Endothelial cell of umbilical vein (primary cell): Measurements from ENCODE around the gene PRKAR2B. TPM values are rescaled to one million over a fixed set of nuclear protein-coding genes. Genes with fewer than 3 reads are reported as not detected.

Experiments used
- BruUV-seq: library from RNA; stranded (reverse); fragments of 400-500 nt; replicated peaks from 2 replicates; lab custom pipeline; 2021; lab: Mats Ljungman, UMichigan
- CTCF ChIA-PET: fragments of 300-600, 350-600 bp; sonication (Branson Sonifier 250); formaldehyde crosslinking; loops from one replicate; lab custom pipeline; 2021; ENCODE audit warnings: antibody characterized with exemption, inconsistent platforms; lab: Charles Lee
- POLR2A ChIA-PET: fragments of 300-600, 350-600 bp; sonication (Branson Sonifier 250); formaldehyde crosslinking; loops from one replicate; lab custom pipeline; 2021; ENCODE audit warnings: antibody characterized with exemption, inconsistent platforms; lab: Charles Lee
- DNase-seq: peaks from one replicate; pipeline ENCODE4 v3.0.0-alpha.2; 2011; ENCODE audit warnings: low read depth, low spot score
- FAIRE-seq: peaks from 2 replicates; lab custom pipeline; 2011; peaks lifted over from hg19 to GRCh38; lab: Jason Lieb, UNC
- H2AFZ ChIP-seq: 2 replicates; pipeline ENCODE4 v1.6.0; 2012; ENCODE audit warnings: low read depth, low read length, control low read depth, inconsistent platforms
- H3K27ac ChIP-seq: 2 replicates; pipeline ENCODE4 v1.5.1; 2011; ENCODE audit warnings: low read depth, mild to moderate bottlenecking, control low read depth, low read length, moderate library complexity; ENCODE audit not compliant: insufficient read depth
- H3K27me3 ChIP-seq, 2 experiments: 2 replicates each; pipeline versions ENCODE4 v1.6.0 to v1.6.1; 2011; ENCODE audit warnings: low read length in 2 of 2, mixed read lengths in 1 of 2; ENCODE audit not compliant: control insufficient read depth in 2 of 2, insufficient read depth in 2 of 2
- H3K36me3 ChIP-seq, 2 experiments: 2 replicates in 1 of 2; 3 replicates in 1 of 2; pipeline ENCODE4 v1.5.1; 2011; ENCODE audit warnings: low read length in 2 of 2, mild to moderate bottlenecking in 1 of 2, moderate library complexity in 1 of 2; ENCODE audit not compliant: control insufficient read depth in 2 of 2, insufficient read depth in 2 of 2; ENCODE audit errors: extremely low read depth in 1 of 2
- H3K4me1 ChIP-seq: 3 replicates; pipeline ENCODE4 v1.5.1; 2011; ENCODE audit warnings: mild to moderate bottlenecking, low read length; ENCODE audit not compliant: control insufficient read depth, insufficient read depth; ENCODE audit errors: extremely low read depth
- H3K4me2 ChIP-seq: 2 replicates; pipeline ENCODE4 v1.6.1; 2011; ENCODE audit warnings: low read length, control low read depth, mixed read lengths; ENCODE audit not compliant: insufficient read depth
- H3K4me3 ChIP-seq, 3 experiments: fragments of 200-600 bp in 1 of 3; sonication (generic), shearing (Covaris generic) in 1 of 3; replicated peaks in 1 of 3; 2 replicates each; pipeline ENCODE4 v1.5.1; 2011 to 2016; ENCODE audit warnings: control low read depth in 3 of 3, low read length in 3 of 3, mild to moderate bottlenecking in 2 of 3, inconsistent platforms in 1 of 3, low read depth in 1 of 3, moderate library complexity in 1 of 3; ENCODE audit not compliant: insufficient read depth in 1 of 3
- H3K79me2 ChIP-seq: 2 replicates; pipeline ENCODE4 v1.6.0; 2012; ENCODE audit warnings: low read length, inconsistent platforms; ENCODE audit not compliant: control insufficient read depth, insufficient read depth
- H3K9ac ChIP-seq: replicated peaks from 2 replicates; pipeline ENCODE3; 2011; ENCODE audit warnings: low read length, control low read depth; ENCODE audit not compliant: insufficient read depth; ENCODE audit errors: extremely low read depth
- H3K9me1 ChIP-seq: replicated peaks from 3 replicates; pipeline ENCODE4 v1.6.0; 2011; ENCODE audit warnings: mild to moderate bottlenecking, low read length; ENCODE audit not compliant: control insufficient read depth, insufficient read depth; ENCODE audit errors: extremely low read depth
- H3K9me3 ChIP-seq: replicated peaks from 2 replicates; pipeline ENCODE4 v1.5.1; 2012; ENCODE audit warnings: low read length, inconsistent platforms; ENCODE audit not compliant: control insufficient read depth, insufficient read depth
- H4K20me1 ChIP-seq: replicated peaks from 2 replicates; pipeline ENCODE3; 2011; ENCODE audit warnings: mild to moderate bottlenecking, low read length; ENCODE audit not compliant: control insufficient read depth, insufficient read depth; ENCODE audit errors: extremely low read depth
- CTCF ChIP-seq, 2 donors: IDR thresholded peaks; 1 replicate in 1 of 2; 2 replicates in 1 of 2; pipeline ENCODE4 v1.5.1; 2011; ENCODE audit warnings: low read length in 2 of 2, mild to moderate bottlenecking in 2 of 2, moderate library complexity in 2 of 2, control low read depth in 1 of 2, inconsistent platforms in 1 of 2, low read depth in 1 of 2; ENCODE audit not compliant: insufficient read depth in 1 of 2; ENCODE audit errors: extremely low read depth in 1 of 2
- EZH2 ChIP-seq: IDR thresholded peaks from 2 replicates; pipeline ENCODE4 v1.6.1; 2012; ENCODE audit warnings: borderline replicate concordance, low read depth, mild to moderate bottlenecking, moderate library complexity, low read length, inconsistent platforms; ENCODE audit not compliant: severe bottlenecking
- FOS ChIP-seq: IDR thresholded peaks from 2 replicates; pipeline ENCODE4 v1.6.1; 2011; ENCODE audit warnings: mild to moderate bottlenecking, low read length, moderate library complexity, borderline replicate concordance; ENCODE audit not compliant: insufficient read depth
- GATA2 ChIP-seq: IDR thresholded peaks from 2 replicates; pipeline ENCODE4 v1.7.0; 2011; ENCODE audit warnings: low read depth, mild to moderate bottlenecking, moderate library complexity, mixed read lengths, low read length; ENCODE audit not compliant: insufficient read length, insufficient read depth
- JUN ChIP-seq: IDR thresholded peaks from 2 replicates; pipeline ENCODE4 v1.6.1; 2011; ENCODE audit warnings: borderline replicate concordance, low read depth; ENCODE audit not compliant: insufficient read length, insufficient read depth
- MAX ChIP-seq: IDR thresholded peaks from 2 replicates; pipeline ENCODE4 v1.6.1; 2011; ENCODE audit not compliant: insufficient read depth, insufficient read length
- MYC ChIP-seq: IDR thresholded peaks from one replicate; pipeline ENCODE4 v1.6.1; 2011; ENCODE audit warnings: mild to moderate bottlenecking, low read depth, low read length
- POLR2A ChIP-seq: IDR thresholded peaks from 2 replicates; pipeline ENCODE4 v1.6.1; 2012; ENCODE audit warnings: low read depth, mild to moderate bottlenecking, control low read depth, low read length
- POLR2AphosphoS5 ChIP-seq: IDR thresholded peaks from 2 replicates; pipeline ENCODE4 v1.6.1; 2012; ENCODE audit warnings: low read depth, mild to moderate bottlenecking, control low read depth, low read length, moderate library complexity; ENCODE audit not compliant: insufficient read depth
- dilution Hi-C: fragments of 300-500 bp; cut with MboI; formaldehyde crosslinking; loops from one replicate; pipeline ENCODE4 v1.15.0; 2019; ENCODE audit warnings: low sequenced_read_pairs; ENCODE audit not compliant: extremely low pct_ligation_motif_present
- intact Hi-C: fragments of 100-400 bp; cut with micrococcal nuclease; formaldehyde crosslinking; loops from one replicate; pipeline ENCODE4 v1.10.0; 2022
- polyA plus RNA-seq, 4 experiments: library from polyadenylated mRNA; depleted of rRNA in 3 of 4; stranded (reverse) in 3 of 4; unstranded in 1 of 4; fragments of >200 nt; gene quantifications; 2 replicates each; pipeline versions ENCODE4 v1.2.1 to v1.2.3, GENCODE V29; 2011 to 2012; ENCODE audit warnings: missing spikeins in 1 of 4
- total RNA-seq: library from RNA; stranded (reverse); gene quantifications from 2 replicates; pipeline ENCODE4 v1.2.3, GENCODE V29; 2021

PRKAR2B gene
- total and polyA plus RNA-seq, 2 donors (not counting 3 experiments of a cell fraction or from before 2014, with no cell fraction given), result 10.7 to 39.8 TPM

GRCh38 chr7:107036535-107036934, 8.0 kb upstream of the PRKAR2B start:
- POLR2A ChIA-PET, result no interaction called here
- Histone ChIP-seq H3K4me2 (no peak overlapping the region), H3K27ac (no peak overlapping the region), H3K36me3 (no peaks in the 10 kb centered on the region), H3K79me2 (no peaks in the 10 kb centered on the region), H3K9ac (no peak overlapping the region), H2AFZ (no peak overlapping the region), H3K9me3 (no peaks in the 10 kb centered on the region), H3K27me3 (no peaks in the 10 kb centered on the region), H4K20me1 (no peaks in the 10 kb centered on the region), H3K4me3 (no peak overlapping the region), H3K4me1 (peaks cover 5% of the 10 kb centered on the region), H3K9me1 (no peaks in the 10 kb centered on the region)
- BruUV-seq, result no TSS peak
- CTCF ChIA-PET, result interaction anchor here (2.8 kb wide), 1 partner anchor 89 kb away, joined by 9 read pairs; no protein-coding TSS in a partner anchor
- dilution Hi-C loops, result no loop called here
- intact Hi-C loops, result no loop called here
- DNase-seq, result no peak
- no peak for FAIRE-seq
- TF ChIP-seq GATA2 (no peak), MYC (no peak), CTCF (IDR thresholded peaks at IDR 0.05; ENCODE audit: extremely low read depth in 1 of 2, insufficient read depth in 1 of 2, low read depth in 1 of 2, low read length in 2 of 2) (no peak), FOS (no peak), POLR2A (no peak), POLR2AphosphoS5 (no peak), JUN (no peak), EZH2 (no peak), MAX (no peak)
